T-helper 1 cell treated with Interleukin-12 subunit alpha and Interleukin-12 subunit beta and Interleukin-4 antibody, amounts not matched to agents 30 ng/mL and 1 ng/mL, for 36 hours (primary cell): Measurements from ENCODE around the gene GLUL. TPM values are rescaled to one million over a fixed set of nuclear protein-coding genes. Genes with fewer than 3 reads are reported as not detected.

Experiments
- intact Hi-C: fragments of 100-400 bp; cut with micrococcal nuclease; formaldehyde crosslinking; loops from one replicate; pipeline ENCODE4 v1.15.1; 2024
- total RNA-seq: library from RNA; stranded (reverse); gene quantifications from 2 replicates; pipeline ENCODE4 v1.2.3, GENCODE V29; 2022

Gene GLUL
- total RNA-seq: 218 and 225 TPM in 2 replicates

DNA sequence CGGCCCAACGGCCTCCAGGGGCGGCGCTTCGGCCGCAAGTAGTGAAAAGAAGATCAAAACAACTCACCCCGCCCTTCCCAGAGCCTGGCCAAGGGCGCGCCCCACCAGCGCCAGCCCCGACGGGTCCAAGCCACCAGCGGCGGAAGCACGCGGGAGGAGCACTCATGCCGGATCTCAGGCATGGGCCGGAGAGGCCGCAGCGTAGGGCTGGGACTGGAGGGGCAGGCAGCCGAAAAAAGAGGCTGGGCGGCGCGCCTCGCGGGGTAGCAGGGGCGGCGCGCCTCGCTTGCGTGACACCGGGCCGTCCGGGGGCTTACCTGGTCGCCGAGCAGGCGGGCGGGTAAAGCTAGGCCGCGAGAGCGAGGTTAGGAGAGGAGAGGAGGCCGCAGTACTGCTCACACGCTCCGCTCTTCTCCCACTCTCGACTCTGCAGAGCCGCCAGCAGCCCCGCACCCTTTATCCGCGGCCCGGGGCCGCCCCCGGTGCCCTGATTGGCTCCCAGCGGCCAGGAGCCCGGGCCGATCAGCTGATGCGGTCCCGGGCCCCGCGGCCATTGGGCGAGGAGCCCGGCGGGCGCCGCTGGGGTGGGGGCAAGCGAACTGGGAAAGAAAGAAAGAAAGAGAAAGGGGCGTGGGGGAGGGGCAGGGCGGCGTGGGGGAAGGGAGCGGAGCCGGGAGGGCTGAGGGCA is at the start of gene GLUL:
GLUL (minus strand) TSS at position 429 of the 688 bp plus-strand sequence. CDS start 3,053 bp downstream, outside the sequence.
- intact Hi-C loops: loop anchor here (1.0 to 10.0 kb wide), 12 partner anchors 90 to 1243 kb away; partner anchors contain the start of genes ARPC5, DHX9, NPL and RGS16

DNA sequence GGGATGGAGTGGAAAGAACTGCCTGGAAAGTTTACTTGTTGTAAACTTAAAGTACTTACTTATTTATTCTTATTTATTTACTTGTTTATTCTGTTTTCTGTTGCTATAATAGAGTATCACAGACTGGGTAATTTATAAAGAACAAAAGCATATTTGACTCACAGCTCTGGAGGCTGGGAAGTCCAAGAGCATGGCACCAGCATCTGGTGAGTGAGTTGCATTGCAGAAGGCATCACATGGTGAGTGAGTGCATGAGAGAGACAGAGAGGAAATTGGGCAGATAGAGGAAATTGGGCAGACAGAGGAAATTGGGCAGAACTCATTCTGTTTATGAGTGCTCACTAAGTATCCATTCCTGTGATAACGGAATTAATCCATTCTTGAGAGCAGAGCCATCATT is 46.7 kb upstream of the GLUL start:
- intact Hi-C loops: no loop called here

DNA sequence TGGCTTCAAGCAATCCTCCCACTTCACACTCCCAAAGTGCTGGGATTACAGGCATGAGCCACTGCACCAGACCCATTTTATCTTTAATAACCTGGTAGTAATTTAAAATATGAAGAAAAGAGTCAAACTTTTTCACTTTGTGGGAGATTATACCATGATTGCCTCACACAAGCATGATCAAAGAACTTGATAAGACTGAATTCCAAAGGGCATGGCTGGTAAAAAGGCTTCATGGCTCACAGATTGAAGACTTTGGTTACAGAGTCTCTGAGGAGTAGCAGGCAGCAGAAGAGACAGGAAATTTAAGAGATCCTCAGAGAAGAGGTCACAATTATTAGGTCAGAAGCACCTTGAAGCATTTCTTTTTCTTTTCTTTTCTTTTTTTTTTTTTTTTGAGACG is 42.0 kb upstream of the GLUL start:
- intact Hi-C loops: no loop called here

DNA sequence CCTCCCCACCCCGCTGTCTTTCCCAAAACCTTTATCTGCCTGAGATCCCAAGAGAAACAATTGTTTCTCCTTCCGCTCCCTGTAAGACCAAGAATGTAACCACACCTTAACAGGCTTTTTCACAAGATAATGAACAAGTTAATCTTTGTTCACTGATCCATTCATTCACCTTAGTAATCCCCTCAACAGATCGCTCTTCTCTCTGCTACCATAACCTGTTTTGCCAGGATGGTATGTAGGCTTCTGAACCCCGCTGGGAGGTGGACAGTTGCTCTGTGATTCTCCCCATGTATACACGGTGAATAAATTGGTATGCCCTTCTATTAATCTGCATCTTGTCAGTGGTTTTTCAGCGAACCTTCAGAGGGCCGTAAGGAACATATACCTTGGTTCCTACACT is 39.7 kb upstream of the GLUL start:
- intact Hi-C loops: loop anchor here (2.0 kb wide), 2 partner anchors 34 to 158 kb away; partner anchors contain the start of gene RNASEL

DNA sequence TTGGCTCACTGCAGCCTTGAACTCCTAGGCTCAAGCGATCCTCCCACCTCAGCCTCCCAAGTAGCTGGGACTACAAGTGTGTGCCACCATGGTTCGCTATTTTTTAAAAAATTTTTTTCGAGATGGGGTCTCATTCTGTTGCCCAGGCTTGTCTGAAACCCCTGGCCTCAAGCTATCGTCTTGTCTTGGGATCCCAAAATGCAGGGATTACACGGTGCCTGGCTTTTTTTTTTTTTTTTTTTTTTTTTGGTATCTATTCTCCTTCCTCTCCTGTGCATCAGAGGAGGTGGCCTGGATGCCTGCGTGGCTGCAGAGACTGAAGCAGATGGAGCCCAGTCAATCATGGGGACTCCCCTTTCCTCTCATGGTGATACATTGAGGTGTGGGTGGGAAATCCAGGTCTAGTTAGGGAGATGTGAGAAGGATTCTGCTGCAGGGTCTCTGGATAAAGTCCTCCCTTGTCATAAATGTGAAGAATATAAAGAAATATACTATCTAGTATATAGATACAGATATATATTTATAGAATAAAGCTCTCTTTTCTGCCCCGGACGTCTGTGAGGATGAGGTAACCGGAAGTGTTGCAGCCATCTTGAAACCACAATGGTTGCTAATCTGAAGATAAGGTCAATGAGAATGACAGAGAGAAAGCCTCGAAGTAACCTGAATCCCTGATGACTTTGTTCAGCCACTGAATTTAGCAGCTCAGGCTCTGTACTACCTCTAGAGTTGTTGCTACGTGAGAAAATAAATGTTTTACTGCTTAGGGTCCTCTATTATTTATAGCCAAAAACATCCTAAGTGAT is 38.9 kb upstream of the GLUL start:
- intact Hi-C loops: loop anchor here (1.0 to 2.0 kb wide), 3 partner anchors 34 to 346 kb away; partner anchors contain the start of gene RNASEL

DNA sequence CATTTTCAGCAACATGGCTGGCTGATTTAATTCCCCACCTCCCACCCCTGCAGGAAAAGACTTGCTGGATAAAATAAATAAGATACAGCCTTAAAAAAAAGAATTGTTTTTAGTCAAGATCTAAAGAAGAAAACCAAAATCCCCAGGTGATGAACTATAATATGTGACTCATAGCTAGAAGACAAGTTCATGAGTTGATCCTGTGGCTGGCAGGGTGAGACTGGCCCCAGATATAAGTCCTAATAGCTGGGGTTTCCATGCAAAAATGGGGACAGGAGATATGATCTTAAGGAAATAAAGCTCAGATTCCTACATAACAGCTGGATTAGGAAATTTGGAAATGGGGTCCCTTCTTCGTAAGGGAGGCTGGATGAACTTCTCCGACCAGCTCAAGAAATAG is 36.5 kb upstream of the GLUL start:
- intact Hi-C loops: no loop called here

DNA sequence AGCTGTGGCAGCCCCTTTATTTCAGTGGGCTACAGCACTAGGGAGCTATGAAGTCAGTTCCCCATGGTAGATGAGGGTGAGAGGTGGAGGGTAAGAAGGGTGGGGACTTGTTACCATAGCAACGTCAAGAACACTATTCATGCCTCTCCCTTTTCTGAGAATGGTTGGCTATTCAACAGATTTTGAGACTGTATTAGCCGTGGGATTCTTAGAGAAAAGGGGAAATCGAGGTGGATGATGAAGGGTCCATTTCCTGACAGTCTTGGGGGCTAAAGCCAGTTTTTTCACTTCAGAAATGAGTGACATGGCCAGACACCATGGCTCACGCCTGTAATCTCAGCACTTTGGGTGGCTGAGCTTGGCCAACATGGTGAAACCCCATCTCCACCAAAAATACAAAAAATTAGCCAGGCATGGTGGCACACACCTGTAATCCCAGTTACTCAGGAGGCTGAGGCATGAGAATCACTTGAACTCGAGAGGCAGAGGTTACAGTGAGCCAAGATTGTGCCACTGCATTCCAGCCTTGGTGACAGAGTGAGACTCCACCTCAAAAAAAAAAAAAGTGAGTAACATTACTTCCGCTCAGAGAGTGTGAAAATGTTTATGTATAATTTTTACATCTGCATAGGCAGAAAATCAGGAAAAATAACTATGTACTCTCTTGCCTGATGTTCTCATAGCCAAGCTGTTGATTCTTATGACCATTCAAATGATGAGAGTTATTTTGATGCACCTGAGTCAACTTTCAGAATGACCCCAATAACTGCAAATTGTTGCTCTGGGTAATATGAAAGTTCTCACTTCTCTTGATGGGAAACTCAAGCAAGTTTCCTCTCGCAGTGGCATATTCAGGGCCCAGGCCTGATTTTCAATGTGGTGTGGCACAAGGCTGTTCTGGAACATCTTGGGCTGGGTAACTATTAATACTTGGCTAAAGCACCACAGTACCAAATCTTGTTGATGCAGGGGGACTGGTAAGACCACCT is 35.1 kb upstream of the GLUL start:
- intact Hi-C loops: no loop called here

DNA sequence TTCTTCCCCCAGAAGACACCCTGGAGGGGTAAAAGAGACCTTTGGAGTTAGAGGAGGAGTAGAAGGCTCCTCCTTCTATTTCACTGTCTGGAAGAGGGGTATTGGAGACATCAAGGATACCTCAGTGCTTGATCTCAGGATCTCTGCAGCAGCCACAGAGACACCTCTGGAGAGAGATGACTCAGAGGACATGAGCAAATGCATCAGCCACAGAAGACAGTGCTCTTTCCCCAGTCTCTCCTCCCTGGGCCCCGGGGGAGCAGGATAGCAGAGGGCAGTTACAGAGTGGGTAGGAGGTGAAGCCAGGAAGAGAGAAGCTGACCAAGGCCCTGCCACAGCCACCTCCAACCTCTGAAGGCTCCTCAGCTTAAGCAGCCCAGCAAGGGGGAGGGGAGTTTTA is 24.2 kb upstream of the GLUL start:
- intact Hi-C loops: no loop called here

DNA sequence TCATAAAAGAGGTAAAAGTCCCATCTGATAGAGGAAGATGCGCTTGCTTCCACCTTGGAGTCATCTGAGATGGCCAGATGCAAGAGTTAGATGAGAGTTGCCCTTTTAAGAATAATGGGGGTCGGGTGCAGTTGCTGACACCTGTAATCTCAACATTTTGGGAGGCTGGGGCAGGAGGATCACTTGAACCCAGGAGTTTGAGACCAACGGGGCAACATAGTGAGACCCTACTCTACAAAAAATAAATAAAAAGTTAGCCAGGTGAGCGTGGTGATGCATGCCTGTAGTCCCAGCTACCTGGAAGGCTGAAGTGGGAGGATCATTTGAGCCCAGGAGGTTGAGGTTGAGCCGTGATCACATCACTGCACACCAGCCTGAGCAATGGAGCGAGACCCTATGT is 22.4 kb upstream of the GLUL start:
- intact Hi-C loops: no loop called here

DNA sequence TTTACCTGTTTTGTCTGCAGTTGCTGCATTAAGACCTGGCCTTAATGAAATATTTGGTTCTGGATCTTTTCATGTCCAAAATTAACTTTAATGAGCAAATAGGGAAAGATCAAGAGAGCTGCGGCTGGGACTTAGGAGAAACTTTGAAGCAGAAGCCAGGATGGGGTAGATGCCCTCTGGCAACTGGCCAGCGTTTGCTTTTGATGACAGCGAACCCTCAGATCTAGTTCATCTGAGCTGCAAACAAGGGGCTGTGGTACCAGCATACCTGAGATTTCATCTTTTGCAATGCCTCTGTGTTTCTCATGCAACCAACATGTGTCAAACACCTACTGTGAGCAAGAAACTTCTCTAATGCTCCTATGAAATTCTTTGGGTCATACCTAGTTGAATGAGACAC is 21.9 kb upstream of the GLUL start:
- intact Hi-C loops: no loop called here

DNA sequence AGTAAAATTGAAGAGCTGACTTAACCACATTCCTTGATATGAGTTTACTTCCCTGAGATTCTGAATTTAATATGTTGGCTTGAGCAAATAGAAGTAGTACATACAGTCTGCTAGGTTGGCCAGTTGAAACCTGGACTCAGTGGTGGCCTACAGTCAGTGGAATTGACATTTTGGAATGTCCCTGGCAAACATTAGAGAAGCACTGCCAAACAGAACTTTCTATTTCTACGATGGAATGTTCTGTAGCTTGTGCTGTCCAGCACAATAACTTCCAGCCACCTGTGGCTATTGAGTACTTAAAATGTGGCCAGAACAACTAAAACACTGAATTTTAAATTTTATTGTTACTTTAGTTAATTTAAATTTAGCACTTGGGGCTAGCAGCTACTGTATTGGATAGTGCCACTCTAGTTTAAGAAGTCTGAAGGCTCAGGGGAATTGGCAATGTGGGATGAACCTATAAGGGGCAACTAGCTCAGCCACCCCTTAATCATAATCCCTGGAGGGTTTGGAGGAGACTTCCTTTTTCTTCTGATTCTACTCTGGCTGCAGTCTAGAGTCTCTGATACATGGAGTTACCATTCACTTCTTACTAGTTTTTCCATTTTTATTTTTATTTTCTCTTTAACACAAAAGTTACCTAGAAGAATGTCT is 19.2 kb upstream of the GLUL start:
- intact Hi-C loops: no loop called here

DNA sequence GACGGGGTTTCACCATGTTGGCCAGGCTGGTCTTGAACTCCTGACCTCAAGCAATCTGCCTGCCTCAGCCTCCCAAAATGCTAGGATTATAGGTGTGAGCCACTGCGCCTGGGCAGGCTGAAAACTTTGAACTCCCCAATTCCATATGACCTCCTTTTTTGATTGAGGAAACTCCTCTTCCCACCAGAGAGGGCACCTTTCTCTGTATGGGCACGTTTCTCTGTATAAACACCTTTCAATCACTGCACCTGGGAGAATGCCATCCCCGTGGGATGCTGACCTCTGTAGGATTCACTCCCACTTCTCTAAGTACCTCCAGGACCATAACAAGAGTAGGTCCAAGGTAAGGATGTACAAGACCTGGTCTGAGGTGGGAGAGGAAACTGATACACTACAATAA is 18.5 kb upstream of the GLUL start:
- intact Hi-C loops: no loop called here

DNA sequence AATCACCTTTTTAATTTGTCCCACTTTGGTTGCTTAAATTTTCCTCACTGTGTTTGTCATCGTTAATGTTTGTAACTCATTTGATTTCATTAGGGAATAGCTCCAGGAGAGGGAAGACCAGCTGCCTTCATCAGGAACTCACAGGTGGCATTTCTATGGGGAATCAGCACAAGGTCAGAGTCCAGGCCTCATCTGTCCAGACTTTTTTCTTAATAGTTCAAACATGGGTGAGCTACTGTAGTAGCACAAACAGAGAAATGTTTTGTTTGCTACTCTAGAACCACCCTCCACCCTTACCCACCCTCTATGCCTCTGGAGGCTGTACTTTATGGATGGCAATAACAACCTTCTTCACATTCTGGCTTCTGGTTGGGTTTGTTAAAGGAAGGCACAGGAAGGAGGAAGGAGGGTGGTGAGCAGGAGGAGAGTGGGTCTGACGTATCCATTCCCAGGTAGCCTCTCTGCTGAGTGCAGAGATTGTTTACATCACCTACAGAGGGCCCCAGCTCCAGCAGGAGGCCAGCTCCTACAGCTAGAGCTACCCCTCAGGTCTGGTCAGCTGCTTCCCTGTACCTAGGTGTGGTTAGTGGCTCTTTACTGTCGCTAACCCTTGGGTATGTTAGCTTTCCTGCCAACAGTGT is 17.0 kb upstream of the GLUL start:
- intact Hi-C loops: no loop called here

DNA sequence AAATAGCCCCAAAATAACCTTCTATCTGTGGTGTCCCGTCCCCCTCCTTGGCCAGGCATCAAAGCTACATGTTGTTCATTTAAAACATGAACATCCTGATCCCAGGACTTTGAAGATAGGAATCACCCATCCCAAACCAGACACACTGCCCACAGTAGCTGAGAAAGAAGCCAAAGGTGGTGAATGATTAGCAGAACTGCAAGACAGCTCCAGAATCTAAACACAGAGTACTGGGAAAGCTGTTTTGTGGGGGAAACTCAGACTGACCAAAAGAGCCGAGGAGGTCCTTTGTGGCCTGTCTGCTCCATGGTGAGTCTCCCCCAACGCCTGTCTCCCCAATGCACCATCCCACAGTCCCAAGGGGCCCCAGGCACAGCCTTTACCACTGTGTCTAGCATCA is 16.1 kb upstream of the GLUL start:
- intact Hi-C loops: no loop called here

DNA sequence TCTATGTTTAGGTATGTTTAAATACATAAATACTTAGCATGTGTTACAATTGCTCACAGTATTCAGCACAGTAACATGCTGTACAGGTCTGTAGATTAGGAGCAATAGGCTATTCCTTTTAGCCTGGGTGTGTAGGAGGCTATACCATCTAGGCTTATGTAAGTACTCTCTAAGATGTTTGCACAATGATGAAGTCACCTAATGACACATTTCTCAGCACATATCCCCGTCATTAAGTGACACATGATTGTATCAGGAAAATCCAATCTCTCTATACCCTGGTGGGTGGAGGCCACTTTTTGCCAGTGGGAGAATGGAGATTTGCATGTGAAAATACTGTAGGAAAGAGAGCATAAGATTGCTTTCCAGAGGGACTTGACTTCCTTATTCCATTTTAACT is 14.4 kb upstream of the GLUL start:
- intact Hi-C loops: no loop called here

DNA sequence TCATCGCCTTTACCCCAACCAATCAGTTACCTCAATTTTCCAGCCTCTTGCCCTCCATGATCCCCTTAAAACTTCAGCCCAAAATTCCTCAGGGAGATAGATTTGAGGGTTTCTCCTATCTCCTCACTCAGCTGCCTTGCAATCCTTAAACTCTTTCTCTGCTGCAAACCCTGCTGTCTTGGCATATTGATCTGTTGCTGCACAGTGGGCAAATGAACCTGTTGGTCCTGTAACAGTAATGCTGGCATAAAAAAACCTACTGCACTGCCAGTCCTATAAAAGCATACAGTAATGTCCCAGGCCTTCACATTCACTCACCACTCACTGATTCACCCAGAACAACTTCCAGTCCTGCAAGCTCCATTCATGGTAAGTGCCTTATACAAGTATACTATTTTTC is 14.0 kb upstream of the GLUL start:
- intact Hi-C loops: no loop called here

DNA sequence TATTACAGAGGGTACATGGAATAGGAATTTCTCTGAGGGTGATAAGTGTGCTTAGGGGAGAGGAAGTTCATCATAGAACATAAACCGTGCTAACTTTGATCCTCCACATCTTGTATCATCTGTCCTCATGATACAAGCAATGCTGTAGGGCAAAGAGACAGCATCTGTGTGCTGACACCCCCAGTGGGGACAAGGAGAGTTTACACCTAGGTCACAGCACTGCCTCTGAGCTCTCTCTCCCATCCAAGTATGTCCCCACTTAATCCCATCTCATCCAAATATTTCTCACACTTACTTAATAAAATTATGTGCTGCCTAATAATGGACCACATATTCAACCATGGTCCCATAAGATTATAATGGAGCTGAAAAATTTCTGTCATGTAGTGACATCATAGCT is 13.2 kb upstream of the GLUL start:
- intact Hi-C loops: no loop called here

DNA sequence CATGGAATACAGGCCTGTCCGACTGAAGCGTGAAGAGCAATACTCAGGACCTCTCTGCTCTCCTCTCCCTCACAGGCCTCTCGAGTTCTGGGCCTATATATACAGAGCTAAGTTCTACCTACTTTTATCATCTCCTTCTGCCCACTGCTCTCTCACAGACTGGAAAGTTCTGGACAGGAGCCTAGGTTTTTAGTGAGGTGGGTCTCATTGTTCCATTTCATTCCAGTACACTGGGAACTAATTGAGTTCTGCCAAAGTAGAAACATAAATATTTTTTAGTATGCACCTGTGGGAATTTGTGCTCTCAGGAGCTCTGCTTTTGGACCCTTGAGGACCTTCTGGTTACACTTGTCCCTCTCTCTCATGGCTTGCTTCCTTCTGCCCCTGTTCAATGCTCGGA is 9.0 kb upstream of the GLUL start, which contains the start of gene TEDDM1:
TEDDM1 (minus strand) TSS at position 101 of the 400 bp plus-strand sequence. CDS start 182 bp downstream, outside the sequence.
- intact Hi-C loops: no loop called here

DNA sequence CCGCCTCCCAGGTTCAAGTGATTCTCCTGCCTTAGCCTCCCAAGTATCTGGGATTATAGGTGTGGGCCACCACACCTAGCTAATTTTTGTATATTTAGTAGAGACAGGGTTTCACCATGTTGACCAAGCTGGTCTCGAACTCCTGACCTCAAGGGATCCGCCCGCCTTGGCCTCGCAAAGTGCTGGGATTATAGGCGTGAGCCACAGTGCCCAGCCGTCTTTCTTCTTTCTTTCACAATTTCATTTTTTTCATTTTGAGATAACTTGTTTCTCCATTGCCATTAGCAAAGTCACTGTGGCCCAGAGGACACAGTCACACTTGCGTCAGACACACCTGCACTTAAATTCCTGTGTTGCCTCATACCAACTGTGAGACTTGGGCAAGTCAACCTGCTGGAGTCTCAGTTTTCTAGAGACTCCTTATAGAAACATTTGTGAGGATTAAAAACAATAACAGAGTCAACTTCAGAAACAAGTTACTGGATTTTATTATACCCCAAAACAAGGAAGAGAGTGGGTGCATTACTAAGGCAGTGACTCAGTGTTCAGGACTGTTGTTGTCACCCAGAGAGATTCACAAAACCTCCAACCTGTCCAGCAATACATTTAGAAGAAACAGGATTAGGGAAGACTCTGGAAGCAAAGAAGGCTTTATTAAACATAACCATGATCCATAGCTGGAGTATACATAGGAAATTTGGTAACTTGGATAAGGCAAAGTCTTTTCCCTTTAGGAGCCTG is 6.2 kb upstream of the GLUL start:
- intact Hi-C loops: loop anchor here (2.0 to 10.0 kb wide), 3 partner anchors 33 to 1237 kb away; partner anchors contain the start of gene ARPC5
